NCI-H345 treated with DMSO at 0.1 percent for 48 hours (cell line): Measurements from ENCODE around the gene TOR4A.
A peak's percentile ranks its signal among the peaks of the same experiment; 100 is the strongest.

Experiments
- DNase-seq: peaks from one replicate; lab custom pipeline; 2025; ENCODE audit not compliant: unreplicated experiment; lab: John Stamatoyannopoulos, UW

The TOR4A gene

GRCh38 chr9:137277329-137278041, at the start of gene TOR4A:
TSS of gene TOR4A (plus strand) at chr9:137277726. CDS start at chr9:137278690, 964 bp downstream.
- DNase-seq, result no peak

GRCh38 chr9:137227853-137228505, 49.5 kb upstream of the TOR4A start:
- DNase-seq, result no peak

GRCh38 chr9:137228506-137228967, 49.0 kb upstream of the TOR4A start:
- no peak for DNase-seq

DNA sequence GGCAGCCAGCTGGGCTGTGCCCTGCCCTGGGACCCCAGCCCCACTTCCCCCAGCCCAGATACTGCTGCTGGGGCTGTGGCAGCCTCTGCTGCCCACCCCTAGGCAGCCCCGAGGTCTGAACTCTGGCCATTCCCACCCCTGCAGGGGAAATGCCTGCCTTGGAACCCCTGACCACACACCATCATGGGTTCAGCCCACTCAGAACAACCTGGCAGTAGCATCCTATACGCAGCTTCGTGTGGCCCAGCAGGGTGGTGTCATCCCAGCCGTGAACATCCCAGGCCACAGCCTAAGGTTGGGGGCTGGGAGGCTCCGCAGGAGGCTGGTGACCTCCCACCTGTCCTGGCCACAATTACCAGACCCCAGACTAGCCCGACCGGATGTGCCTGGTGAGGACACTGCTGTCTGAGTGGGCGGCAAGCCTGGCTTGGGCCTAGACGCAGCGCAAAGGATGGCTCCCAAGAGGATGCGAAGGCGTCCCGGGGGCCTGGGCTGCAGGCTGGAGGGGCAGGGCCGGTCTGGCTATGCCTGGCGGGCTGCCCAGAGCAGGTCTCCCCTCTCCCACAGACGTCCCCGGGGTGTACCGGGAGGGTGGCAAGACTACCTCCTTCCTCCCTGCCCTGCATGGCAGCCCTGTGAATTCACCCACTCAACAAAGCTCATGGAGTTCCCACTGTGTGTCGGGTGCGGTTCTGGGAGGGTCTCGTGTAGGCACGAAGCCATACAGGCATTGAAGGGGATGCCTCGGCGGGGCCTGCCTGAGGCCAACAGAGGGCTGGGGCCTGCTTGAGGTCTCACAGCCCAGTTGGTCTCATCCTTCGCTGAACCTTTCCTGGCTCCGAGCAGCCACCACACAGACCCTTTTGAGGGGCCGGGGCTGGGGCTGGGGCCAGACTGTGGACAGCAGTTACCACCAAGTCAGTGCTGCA, 48.3 kb upstream of the TOR4A start:
- no peak for DNase-seq

DNA sequence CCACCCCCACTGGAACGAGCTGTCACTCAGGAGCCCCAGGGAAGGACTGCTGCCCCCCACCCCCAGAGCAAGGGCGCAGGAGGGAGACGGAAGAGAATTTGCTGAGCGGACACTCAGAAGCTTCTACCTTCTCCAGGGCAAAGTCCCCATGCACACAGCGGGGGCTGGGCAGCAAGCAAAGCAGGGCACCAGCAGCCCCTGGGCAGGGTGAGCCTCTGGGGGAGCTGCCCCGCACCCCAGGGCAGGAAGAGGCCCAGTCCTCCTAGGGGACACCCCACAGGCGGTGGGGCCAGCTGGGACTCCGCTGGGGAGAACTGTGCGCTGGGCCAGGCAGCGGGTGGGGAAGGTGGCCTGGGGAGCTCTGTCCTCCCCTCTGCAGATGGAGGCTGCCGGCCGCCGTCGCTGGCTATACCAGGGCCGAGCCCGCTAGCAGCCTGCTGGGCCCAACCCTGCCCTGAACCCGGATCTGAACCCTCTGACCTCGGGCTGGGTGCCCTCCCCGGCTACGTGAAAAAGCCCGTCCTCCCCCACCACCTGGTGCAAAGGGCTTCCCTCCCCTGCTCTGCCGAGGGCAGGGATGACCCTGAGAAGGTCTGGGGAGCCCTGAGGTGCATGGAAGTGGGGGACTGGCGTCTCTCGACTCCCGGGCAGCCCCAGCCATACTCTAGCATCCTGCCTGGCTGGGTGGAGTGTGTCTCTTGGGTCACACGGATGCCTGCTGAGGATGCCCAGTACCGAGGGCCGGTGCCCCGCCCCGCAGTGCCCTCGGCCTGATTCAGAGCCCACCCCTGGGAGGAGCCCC, 47.4 kb upstream of the TOR4A start:
- DNase-seq, result no peak

DNA sequence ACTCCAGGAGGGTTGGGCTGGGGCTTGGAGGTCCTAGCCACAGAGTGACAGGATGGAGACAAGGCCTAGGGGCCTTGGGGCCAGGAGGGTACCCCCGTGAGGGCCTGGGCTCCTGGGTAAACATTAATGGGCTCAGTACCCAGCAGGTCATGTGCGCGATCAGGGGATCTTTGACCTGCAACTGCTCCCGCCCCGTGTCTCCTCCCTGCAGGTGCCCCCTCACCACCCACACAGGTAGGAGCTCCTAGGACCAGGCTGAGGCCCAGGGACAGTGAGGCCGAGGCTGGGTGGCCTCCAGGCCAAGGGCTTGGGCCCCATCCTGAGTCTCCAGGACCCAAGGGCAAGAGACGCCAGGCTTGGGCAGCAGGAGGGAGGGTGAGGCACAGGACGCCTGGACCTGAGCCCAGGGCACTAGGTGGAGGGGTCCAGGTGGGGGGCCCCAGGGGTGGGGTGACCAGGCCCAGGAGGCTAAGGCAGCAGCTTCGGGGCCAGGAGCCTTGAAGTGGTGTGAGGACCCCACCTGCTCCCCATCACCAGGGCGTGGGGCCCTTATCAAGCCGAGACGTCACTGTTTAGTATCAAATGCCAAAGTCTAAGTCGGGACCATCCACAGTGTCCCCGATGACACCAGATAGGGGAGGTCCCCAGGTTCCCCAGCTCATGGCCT, 46.7 kb upstream of the TOR4A start, which contains the start of gene SLC34A3:
Gene SLC34A3, plus strand, starts transcription at position 197 of the 667 bp plus-strand sequence. CDS start 802 bp downstream, outside the sequence.
- no peak for DNase-seq

- no peak for DNase-seq
These were observed 46.0 kb upstream of the TOR4A start for GRCh38 chr9:137231372-137232039.

GRCh38 chr9:137232101-137232500, 45.4 kb upstream of the TOR4A start:
- DNase-seq, result no peak

DNA sequence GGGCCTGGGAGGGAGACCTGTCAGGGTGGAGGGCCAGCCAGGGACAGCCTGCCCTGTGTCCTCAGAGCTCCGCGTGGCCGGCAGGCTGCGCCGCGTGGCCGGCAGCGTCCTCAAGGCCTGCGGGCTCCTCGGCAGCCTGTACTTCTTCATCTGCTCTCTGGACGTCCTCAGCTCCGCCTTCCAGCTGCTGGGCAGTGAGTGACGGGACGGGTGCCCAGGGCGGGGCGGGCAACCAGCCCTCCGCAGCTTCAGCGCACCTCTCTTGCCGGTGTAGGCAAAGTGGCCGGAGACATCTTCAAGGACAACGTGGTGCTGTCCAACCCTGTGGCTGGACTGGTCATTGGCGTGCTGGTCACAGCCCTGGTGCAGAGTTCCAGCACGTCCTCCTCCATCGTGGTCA, 45.0 kb upstream of the TOR4A start:
- no peak for DNase-seq

GRCh38 chr9:137233143-137233980, 44.2 kb upstream of the TOR4A start:
- no peak for DNase-seq

DNA sequence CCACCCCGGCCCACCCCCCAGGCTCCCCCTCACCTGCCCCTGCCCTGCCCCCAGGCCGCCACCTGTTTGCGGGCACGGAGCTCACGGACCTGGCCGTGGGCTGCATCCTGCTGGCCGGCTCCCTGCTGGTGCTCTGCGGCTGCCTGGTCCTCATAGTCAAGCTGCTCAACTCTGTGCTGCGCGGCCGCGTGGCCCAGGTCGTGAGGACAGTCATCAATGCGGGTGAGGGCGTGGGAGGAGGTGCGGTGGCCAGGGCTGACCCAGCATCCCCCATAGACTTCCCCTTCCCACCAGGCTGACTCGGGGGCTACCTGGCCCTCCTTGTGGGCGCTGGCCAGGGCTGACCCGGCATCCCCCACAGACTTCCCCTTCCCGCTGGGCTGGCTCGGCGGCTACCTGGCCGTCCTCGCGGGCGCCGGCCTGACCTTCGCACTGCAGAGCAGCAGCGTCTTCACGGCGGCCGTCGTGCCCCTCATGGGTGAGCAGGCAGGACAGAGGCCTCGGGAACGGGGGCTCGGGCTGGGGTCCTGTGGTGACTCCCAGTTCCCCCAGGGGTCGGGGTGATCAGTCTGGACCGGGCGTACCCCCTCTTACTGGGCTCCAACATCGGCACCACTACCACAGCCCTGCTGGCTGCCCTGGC, 43.4 kb upstream of the TOR4A start:
- DNase-seq, result no peak

GRCh38 chr9:137234758-137235423, 42.6 kb upstream of the TOR4A start:
- DNase-seq, result no peak

DNA sequence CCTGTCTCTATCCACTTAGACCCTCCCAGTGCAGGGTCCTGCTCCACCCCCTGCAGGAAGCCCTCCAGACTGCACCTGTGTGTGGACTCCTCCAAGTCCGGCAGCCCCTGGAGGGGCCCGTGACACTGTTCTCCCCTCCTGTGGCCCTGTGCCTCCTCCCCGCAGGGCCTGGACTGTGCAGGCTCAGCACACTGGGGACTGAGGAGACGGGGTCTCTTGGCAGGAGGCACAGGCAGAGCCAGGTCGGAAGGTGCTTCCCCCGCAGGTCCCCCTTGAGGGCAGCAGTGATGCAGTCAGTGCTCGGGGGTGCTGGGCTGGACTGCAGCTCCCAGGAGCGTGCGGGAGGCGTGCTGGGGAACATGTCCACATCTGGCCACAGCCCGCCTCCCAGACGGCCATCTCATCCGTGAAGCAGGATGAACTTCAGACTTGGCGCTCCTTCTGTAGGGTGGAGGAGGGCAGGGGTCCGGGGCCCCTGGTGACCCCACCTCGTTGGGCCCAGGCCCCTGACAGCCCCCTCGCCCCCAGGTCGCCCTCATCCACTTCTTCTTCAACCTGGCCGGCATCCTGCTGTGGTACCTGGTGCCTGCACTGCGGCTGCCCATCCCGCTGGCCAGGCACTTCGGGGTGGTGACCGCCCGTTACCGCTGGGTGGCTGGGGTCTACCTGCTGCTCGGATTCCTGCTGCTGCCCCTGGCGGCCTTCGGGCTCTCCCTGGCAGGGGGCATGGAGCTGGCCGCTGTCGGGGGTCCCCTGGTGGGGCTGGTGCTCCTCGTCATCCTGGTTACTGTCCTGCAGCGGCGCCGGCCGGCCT, 41.9 kb upstream of the TOR4A start:
- DNase-seq, result no peak

GRCh38 chr9:137236238-137236935, 41.1 kb upstream of the TOR4A start:
- peak; percentile 53 for DNase-seq

- DNase-seq, result no peak
These were observed 40.5 kb upstream of the TOR4A start for GRCh38 chr9:137236936-137237421.
